HG02970 (cell line): ENCODE measurements around the gene UTS2B.
A peak's percentile ranks its signal among the peaks of the same experiment; 100 is the strongest.

ENCODE experiments used
- ATAC-seq: cut with Tn5 transposase; IDR thresholded peaks from one replicate; pipeline ENCODE4 v1.9.1; 2021; ENCODE audit warnings: mild to moderate bottlenecking, moderate library complexity, moderate number of reproducible peaks; ENCODE audit not compliant: unreplicated experiment, low FRiP score

Gene UTS2B

DNA sequence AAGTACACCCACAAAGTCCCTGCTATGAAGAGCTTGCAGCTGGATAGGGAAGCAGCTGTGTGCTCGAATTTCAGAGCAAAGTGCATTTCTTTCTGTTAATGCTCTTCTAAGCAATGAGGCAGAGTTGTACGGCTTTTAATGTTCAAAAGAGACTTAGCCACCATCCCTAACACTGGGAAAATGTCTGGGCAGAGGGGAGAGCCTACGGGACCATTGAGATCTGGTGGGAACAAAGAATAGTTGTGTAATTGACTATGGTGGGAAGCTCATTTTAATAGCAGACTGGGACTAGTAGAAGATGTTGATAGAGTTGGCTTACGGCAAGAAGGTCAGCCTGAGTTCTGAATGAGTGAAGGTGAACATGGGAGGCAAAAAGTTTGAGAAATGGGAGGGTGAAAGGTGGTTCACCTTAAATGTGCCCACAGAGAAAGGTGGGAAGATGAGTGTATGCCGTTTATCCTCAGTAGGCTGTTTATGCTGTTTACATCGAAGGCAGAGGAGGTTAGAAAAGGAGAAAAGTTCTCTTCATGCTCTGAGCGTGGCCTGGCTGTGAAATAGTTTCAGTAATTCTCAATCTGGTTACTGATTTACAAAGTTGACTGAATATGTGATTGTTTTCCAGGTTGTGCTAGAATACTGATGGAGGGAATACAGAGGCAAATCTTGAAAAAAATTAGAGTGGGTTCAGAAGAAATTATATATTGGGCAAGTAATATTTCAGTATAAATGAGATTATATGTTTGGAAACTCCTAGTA, 22.9 kb upstream of the UTS2B start:
- no peak for ATAC-seq

DNA sequence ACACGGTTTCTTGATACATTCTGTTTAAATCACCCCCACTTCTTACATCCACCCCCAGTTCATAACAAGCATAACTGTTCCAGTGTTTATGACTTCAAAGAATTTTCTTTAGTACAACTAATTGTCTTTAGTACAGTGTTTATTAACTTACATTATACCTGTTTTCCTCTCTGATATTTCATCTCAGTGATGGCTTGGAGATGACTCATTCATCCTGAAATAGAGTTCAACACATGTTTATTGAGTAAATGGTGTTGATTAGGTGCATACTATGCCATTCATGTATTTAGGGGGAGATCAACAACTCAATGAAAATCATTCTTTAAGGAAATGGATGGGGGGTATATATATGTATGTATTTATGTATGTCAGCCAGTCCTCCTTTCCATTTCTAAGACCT, 21.7 kb upstream of the UTS2B start:
- ATAC-seq, result no peak

DNA sequence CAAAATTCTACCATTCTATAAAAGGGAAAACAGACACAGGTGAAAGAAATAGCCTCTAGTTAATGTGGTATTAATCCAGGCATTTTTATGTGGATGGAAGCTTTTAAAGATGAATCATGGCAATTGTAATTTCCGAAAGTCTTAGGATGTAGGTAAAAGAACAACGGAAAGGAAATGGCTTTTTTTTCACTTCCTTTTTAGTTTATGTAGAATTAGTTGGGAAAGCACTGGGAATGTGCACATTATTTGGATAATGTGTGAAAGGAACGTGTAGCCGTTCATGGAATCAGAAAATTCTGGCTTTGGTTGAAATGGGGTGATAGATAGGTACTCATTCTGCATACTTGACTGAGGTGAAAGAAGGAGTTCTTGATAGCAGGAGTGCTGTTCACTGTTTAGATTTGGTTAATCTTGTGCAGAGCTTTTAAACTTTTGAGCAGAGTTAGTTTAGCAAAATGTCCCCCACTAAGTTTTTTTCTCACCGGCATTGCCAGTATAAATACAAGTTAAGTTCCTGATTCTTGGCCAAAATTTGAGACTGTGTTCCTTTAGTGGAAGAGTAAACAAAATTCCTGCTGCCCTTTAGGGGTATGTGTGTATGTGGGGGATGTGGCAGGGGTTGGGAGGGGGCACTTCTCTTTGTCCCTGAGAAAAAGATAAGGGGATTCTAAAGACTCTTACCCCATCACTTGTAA, 20.2 kb upstream of the UTS2B start:
- no peak for ATAC-seq

DNA sequence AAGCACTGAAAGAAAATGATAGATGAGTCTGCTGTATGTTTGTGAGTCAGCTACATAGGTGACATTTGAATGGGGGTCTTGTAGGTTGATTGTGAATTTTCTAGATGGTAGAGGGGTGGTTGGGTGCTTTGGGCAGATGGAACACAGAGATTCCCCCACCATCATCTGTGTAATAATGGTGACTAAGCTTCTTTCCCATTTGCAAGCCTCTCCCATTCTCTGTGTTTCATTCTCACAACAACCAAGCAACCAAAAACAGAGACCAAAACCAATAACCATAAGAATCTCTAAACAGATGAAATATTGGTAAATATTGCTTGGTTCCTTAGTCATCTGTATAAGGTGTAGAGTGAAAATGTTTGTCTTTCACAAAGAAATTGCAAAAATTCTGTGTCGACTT, 17.8 kb upstream of the UTS2B start:
- ATAC-seq, result no peak

GRCh38 chr3:191347228-191347627, 16.9 kb upstream of the UTS2B start:
- ATAC-seq, result no peak

GRCh38 chr3:191345334-191345733, 15.0 kb upstream of the UTS2B start:
- ATAC-seq, result no peak

DNA sequence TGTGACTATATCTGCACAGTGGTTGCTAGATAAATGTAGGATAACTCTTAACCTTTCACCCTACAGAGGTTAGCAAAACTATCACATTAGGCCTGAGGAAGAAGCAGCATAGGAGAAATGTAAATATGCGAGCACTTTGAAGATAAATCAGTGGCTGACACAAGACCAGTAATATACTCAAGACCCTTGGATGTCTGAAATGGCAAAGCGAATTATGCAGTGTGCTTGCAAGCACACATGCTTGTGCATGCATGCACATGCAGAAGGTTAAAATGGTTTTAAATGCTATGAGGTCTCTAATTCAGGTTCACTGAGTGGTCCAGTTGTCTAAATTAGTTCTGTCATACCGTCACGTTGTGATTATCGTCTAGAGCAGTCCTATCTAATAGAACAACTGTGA, 13.6 kb upstream of the UTS2B start:
- ATAC-seq, result no peak

DNA sequence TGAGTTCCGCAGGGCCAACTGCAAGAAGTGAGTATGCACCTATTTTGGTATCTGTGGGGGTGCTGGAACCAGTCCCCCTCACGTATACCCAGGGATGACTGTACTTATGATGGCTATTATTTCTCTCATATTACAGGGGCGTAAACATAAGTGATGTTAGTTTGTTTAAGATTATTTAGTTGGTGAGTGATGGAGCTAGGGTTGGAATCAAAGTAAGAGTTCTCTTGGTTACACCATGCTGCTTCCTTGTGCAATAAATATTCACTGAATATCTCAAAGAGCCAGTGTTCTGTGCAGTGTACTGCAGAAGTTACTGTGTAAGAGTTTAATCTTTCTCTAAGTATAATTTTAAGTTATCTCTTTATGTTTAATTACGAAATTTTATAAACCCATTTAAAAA, 12.8 kb upstream of the UTS2B start:
- no peak for ATAC-seq

- no peak for ATAC-seq
Measured at GRCh38 chr3:191342411-191342810, 12.1 kb upstream of the UTS2B start.

GRCh38 chr3:191342006-191342405, 11.7 kb upstream of the UTS2B start:
- ATAC-seq, result no peak

DNA sequence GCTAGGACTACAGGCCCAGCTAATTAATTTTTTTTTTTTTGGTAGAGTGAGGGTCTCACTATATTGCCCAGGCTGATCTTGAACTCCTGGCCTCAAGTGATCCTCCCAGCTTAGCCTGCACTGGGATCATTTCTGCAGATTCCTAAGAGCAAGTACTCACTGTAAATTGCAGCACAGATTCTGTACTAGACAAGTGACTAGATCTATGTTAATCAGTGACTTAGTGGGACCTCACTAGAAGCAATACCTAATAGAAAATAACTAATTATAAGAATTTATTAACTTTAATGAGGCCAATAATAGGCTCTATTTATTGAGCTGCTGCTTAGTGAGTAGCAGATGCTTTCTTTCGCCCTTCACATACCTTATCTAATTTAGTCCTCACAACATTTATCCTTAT, 10.6 kb upstream of the UTS2B start:
- no peak for ATAC-seq

- no peak for ATAC-seq
Measured at GRCh38 chr3:191340351-191340750, 10.0 kb upstream of the UTS2B start.

DNA sequence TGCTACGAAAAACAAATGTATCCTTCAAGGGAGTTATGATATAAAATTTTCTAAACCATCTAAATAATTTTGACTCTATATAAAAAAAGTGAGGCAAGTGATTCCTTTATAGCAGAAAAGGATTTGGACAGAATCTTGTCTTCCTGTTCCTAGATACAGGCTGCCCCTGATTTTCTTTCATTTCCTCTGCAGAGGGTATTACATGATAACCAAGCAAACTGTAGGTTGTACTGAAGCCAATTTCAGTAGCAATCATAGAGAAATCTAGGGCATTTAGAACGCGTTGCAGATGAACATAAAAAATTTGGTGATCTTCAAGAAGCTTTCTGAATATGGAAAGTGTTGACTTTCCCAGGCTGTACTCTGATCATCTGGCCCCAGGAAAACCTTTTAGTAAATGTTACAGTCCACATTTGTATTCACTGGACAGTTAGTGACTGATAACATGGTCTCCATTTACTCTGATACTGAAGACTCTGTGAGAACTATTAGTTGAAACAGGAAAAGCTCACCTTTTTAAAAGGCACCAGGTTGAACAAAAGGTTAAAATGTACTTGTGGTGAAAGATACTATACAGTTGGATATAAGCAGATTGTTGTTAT, 9.1 kb upstream of the UTS2B start:
- ATAC-seq, result no peak

DNA sequence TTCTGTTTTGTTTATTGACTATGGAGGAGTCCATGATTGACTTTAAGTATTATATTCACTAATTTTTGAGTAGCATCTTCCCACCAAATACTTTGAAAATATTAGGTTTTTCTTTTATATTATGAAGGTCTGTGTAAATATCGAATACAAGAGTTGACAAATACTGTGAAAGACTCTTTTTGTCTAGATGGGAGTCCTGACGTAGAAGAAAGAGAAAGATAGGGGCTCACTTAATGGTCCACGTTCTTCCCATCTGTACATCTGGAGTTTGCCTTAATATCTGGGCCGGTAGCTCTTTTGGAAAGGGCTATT, 7.8 kb upstream of the UTS2B start:
- ATAC-seq, result no peak

DNA sequence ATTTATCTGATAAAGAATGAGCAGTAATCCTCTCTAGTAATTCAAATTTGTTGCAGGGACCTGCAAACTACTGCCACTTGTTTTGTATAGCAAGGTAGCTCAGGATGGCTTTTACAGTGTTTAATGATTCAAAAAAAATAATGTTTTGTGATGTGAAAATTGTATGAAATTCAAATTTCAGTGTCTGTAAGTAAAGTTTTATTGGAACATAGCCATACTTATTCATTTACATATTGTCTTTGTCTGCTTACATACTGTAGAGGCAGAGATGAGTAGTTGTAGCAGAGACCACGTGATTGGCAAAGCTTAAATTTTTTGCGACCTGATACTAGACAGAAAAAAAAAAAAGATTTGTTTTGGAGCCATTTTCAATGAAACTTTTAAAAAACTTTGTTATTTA, 6.5 kb upstream of the UTS2B start:
- no peak for ATAC-seq

DNA sequence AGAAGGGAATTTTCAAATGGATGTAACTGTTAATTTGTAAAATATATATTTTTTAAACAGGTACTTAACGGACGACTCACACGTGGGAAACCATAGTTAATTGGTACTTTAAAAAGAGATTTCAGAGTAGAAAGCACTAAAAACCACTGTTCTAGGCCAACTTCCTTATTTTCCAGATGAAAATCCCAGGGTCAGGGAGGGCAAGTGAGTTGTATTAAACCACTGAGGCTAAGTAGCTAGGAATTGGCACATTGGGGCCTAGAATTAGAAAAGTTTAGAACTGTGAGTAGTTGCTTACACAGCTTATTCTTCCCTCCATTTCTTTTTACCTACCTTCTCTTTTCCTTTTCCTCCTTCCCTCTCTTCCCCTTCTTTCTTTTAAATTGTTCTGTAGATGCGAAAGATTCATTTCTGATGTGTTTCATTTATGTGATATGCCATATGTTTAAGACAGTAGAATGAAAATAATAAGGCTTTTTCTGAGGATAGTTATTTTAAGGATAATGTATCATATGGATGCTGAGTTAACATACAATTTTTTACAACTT, 4.1 kb upstream of the UTS2B start:
- no peak for ATAC-seq

- ATAC-seq, result no peak
Measured at GRCh38 chr3:191333298-191333880, 3.1 kb upstream of the UTS2B start.

DNA sequence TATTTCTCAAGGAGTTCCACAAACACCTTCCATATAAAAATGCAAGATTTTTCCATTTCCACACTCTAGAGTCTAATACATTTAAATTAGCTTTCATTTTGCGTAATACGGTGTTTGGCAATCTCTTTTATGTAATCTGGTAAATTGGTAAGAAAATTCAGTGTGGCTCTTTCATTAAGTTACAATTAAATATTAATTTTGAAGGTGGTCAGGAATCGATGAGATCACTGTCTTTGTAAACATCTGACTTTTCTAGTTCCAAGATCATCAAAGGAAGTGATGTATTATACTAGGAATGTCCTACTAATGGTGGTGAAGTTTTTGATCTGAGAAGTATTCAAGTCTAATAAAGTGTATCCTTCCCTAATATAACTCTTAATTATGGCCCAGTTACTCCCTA, 1.1 kb upstream of the UTS2B start:
- no peak for ATAC-seq

DNA sequence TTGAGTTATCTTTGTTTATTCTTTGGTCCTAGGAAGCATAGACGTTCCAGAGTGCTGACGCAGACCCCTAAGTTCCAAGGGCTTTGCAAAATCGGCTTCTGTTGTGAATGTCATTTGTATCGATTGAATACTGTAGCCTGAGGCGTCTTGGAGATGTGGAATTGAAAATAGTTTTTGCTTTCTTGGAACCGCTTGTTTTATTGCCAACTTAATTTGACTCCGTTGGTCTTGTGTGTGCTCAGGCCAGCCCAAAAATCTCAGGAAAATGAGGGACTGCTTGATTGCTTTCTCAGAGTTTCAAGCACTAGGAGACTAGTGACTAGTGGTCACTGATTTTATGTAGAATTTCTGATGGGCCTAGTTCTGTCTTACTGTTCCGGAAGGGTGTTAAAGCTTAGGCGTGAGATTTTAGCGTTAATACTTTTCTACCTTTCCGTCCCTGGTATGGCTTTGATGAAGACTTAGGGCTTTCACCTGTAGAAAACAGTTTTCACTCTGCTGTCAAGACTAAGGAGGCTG, 263 bp upstream of the UTS2B start:
- no peak for ATAC-seq

DNA sequence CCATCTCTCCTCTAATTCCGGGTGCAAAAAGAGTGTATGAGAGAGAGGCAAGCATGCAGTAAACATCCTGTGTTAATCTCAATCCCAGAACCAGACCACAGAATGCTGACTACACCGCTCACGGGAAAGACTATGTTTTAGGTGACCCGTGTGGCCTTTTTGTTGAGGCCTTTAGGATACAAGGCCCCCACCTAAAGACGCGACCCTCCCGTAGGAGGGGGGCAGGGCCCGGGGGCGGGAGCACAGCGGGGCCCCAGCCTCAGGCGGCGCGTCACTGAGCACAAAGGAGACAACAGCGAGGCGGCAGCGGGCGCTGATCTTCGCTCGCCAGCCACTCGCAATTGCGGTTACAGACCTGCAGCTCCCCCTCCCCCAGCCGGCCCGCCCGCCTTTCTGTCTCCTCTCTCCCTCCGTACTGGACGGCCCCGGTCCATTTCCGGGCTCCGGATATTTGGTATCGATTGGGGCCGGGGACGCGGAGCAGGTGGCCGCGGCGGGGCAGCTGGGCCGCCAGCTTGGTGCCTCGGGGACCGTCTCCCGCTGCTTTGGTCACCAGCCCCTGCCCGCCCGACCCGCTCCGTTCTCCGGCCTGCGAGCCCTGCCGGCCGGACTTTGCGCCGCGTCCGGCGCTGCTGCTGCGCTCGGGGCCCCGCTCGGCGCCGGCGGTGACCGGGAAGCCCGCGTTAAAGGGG, 1.2 kb downstream of the UTS2B start, which contains the start of gene CCDC50:
Gene CCDC50, plus strand, starts transcription at position 433 of the 692 bp plus-strand sequence. CDS start 281 bp downstream, outside the sequence.
- ATAC-seq, result peak; percentile 78
